ENCODE results near the gene CENPM. TPM values are rescaled to one million over a fixed set of nuclear protein-coding genes. Genes with fewer than 3 reads are reported as not detected.
"Not testable (repeated sequence)": the region's sequence is repeated elsewhere in the genome, so short reads cannot be mapped to it uniquely, and the experiment has no call there.

Gene CENPM
- total RNA-seq, 1 experiment from 2014 or later: 91.5 TPM

DNA sequence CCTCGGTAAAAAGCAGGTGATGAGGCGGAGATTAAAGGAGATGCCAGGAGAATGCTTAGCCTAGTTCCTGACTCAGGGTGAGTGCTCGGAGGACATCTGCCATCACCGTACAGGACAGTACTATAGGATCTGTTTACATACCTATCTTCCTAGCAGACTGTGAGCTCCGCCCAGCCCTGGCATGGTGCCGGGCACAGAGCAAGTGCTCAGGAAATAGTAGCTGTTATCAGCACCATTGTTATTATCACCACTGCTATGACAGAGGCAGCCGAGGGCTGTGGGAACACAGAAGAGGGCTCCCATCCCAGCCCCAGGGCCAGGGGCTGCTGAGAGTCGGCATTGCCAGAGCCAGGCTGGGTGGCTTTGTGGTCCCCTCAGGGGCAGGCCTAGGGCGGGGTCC is 21.6 kb upstream of the CENPM start:
- no peak for DNase-seq (ENCODE audit: low spot score)
- in situ Hi-C loops (cut with HindIII; ENCODE audit: low sequenced_read_pairs): no loop called here

DNA sequence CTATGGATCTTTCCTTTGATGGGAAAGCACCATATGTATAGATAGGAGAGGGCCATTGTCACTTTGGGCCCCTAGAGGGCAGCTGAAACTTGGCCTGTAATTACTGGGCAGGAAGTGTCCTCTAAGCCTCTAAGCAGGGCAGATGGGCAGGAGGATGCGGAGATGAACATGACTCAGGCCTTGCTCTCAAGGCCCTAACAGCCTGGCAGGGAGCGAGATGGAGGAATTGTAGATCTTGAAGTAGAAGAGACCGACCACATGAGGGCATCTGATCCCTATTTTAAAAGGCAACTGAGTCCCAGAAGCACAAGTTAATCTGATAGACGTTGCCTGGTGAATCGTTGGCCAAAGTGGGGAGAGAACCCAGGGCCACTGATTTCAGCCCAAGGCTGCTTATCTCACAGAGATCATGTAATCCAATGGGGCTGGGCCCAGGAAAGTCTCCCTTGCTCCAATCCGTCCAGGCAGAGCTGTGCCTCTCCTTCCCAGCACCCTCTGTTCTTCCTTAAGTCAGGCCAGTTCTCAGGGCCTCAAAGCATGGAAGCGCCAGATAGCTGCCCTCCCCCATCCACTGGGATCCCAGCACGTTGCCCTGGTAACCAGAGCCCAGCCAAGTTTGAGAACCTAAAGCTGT is 19.8 kb upstream of the CENPM start:
- DNase-seq (ENCODE audit: low spot score): peak; percentile 78
- in situ Hi-C loops (cut with HindIII; ENCODE audit: low sequenced_read_pairs): no loop called here

DNA sequence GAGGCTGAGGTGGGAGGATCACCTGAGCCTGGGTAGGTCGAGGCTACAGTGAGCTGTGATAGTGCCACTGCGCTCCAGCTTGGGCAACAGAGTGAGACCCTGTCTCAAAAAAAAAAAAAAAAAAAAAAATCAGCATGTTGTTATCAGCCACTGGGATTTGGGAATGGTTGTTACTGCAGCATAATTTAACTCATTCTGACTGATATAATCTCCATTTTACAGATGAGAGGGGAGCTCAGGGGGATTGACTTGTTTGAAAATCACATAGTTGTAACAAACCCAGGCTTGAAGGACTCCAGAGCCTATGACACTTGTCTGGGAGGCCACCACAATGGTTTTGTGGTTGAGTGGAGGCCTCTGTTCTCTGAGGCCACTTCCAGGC is 19.3 kb upstream of the CENPM start:
- in situ Hi-C loops (cut with HindIII; ENCODE audit: low sequenced_read_pairs): no loop called here
- no peak for DNase-seq (ENCODE audit: low spot score)

DNA sequence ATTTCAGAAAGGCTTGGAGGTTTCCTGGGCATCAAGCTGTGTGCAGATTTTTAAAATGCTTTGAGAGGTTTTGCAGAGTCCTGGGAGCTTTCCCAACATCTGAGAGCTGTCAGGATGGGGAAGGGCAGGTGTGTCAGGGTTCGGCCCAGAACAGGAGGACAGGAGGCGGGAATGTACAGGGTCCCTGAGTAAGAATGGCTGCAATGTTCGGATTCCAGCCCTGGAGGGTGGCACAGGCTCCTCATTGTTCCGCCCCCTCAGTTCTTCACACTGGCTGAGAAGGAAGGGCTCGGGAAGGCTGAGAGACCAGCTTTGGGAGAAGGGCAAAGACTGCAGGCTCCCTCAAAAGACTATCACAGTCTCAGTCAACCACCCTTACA is 17.1 kb upstream of the CENPM start:
- in situ Hi-C loops (cut with HindIII; ENCODE audit: low sequenced_read_pairs): no loop called here
- DNase-seq (ENCODE audit: low spot score): no peak

DNA sequence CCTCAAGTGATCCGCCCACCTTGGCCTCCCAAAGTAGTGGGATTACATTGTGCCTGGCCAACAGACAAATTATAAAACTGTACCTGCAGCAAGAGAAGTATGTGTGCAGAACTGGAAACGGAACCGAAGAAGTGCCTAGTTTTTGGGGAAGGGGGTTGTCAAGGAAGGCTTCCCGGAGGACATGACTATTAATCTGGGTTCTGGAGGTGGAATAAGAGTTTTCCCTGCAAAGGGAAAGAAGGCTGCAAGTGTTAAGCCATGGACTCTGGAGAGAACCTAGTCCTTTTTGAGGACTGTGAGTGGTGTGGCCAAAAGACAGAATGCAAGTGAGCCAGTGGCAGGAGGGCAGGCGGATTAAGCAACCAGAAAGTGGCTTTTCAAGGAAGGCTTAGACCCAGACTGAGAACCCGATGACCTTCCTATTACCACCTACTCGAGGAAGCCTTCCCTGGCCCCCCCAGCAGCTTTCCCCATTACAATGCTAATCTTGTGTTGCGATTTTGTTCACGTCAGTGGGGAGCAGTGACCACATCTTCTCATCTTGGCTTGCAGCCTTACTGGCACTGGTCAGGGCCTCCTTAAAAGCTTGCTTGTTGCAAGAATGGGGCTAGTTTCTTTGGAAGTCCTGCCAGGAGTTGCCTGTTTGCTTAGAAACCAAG is 16.6 kb upstream of the CENPM start:
- in situ Hi-C loops (cut with HindIII; ENCODE audit: low sequenced_read_pairs): no loop called here
- DNase-seq (ENCODE audit: low spot score): peak; percentile 59

DNA sequence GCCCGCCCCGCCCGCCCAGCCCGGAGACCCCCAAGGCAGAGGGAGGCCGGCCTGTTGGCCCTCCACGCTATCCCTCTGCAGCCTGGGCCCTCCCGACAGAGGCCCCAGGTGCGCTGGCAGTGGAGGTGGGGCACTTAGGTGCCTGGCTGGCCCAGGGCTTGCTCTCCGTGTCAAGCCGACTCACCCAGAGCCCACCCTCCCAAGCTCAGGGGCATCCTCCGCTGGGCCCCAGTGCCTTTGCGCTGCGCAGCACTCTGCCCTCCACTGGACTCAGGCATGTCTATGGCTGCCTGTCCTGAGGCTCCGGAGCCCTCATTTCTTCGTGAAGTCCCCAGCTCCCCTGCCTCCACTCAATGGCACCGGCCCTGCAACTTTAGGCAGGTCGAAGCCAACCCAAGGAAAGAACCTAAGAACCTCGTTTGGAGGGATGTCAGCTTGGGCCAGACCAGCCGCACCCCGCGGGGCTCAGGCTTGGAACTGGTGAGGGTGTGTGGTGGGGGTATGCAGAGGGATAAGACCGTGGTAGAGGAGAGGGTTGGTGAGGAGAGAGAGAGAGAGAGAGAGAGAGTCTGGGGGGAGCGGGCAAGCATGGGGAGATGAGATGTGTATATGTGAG is 11.1 kb upstream of the CENPM start:
- no peak for DNase-seq (ENCODE audit: low spot score)
- in situ Hi-C loops (cut with HindIII; ENCODE audit: low sequenced_read_pairs): no loop called here

DNA sequence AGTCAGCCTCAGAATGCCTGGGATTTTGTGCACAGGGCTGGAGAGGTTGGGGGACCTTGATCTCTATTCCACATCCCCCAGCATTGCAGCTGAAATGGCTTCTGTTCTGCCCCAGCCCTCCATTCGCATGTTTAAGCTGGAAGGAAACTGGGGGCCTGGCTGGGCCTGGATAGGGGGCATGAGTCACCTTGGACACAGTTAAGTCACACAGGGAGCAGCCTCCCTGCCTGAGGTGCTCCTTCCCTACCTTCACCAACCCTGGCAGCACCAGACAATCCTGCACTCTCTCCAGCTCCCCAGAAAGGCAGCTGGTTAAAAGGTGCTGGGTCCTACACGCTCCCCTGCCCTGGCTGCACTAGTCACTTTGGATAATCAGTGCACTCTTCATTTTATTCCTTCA is 5.8 kb upstream of the CENPM start:
- in situ Hi-C loops (cut with HindIII; ENCODE audit: low sequenced_read_pairs): no loop called here
- DNase-seq (ENCODE audit: low spot score): no peak

DNA sequence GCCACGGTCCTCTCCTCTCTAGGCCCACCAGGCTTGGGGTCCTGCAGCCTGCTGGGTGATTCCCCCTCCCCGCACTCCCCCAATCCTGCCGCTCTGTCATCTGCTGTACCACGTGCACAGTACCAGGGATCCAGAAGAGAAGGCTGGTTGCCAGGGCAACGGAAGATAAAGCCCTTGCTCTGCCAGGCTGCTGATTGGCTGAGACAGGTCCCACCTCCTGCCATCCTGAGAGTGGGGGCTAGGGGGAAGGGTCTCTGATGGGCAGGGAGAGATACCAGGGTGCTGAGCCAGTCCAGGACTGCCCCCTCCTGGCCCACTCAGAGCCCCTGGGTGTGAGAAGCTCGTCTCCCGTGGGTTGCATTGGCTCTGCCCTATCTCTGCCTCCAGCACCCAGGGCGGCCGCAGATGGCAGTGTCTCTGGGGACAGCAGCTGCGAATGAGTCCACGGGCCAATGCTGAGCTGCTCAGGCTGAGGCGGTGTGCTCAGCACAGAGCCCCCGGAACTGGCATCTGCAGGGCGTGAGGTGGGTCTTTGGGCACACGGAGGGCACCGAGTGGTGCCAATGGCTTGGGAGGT is 5.0 kb upstream of the CENPM start, which contains the start of gene SMIM45:
Gene SMIM45, plus strand, starts transcription at position 253 of the 577 bp plus-strand sequence.
- in situ Hi-C loops (cut with HindIII; ENCODE audit: low sequenced_read_pairs): no loop called here
- DNase-seq (ENCODE audit: low spot score): peak; percentile 97

DNA sequence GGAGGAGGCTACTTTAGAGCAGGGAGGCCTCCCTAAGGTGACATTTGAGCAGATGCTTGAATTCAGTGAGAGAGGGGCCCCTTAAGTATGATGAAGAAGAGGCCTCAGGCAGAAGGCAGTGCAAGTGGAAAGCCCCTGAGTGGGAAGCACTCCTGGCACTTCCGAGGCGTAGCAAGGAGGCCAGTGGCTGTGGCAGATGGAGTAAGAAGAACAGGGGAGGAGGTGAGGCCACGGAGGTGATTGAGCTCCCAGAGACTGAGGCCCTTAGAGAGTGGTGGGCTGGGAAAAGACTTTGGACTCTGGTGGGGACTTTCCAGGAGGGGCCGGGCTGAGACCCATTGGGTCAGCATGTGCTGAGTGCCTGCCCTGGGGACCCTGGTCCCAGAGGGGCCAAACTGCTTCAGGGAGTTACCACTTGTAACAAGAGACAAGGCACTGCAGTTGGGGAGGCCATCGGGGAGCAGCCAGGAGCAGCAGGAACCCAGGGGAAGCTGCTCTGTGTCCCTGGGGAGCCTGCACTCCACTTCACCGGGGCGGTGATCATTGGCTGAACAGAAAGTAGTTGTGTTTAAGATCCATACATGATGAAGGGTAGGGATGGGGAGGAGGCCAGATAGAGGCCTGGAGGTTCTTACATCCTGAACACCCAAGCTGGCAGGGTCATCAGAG is 2.5 kb upstream of the CENPM start:
- no peak for DNase-seq (ENCODE audit: low spot score)
- in situ Hi-C loops (cut with HindIII; ENCODE audit: low sequenced_read_pairs): no loop called here

DNA sequence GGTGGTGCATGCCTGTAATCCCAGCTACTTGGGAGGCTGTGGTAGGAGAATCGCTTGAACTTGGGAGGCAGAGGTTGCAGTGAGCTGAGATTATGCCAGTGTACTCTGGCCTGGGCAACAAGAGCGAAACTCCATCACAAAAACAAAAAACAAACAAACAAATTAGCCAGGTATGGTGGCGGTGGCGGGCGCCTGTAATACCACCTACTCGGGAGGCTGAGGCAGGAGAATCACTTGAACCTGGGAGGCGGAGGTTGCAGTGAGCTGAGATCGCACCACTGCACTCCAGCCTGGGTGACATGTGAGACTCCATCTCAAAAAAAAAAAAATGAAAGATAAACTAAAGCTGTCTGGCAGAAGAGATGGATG is 2.0 kb upstream of the CENPM start:
- in situ Hi-C loops (cut with HindIII; ENCODE audit: low sequenced_read_pairs); DNase-seq (ENCODE audit: low spot score): not testable (repeated sequence)

DNA sequence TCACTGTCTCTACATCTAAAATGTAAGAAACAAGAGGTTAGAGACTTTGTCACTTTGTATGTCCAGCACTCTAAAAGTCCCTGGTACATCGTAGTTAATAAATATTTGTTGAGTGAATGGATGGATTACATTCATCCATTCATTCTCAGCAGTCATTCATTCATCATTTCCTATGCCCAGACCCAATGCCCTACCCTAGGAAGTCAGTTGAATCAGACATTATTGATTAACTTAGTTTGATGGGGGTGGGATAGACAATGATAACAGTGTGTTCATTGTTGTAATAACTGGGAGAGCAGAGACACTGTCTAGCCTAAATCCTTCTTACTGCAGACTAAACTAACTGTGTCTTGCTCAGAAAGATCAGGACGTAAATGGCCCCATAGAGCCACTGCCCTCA is 1.2 kb upstream of the CENPM start:
- in situ Hi-C loops (cut with HindIII; ENCODE audit: low sequenced_read_pairs): no loop called here

DNA sequence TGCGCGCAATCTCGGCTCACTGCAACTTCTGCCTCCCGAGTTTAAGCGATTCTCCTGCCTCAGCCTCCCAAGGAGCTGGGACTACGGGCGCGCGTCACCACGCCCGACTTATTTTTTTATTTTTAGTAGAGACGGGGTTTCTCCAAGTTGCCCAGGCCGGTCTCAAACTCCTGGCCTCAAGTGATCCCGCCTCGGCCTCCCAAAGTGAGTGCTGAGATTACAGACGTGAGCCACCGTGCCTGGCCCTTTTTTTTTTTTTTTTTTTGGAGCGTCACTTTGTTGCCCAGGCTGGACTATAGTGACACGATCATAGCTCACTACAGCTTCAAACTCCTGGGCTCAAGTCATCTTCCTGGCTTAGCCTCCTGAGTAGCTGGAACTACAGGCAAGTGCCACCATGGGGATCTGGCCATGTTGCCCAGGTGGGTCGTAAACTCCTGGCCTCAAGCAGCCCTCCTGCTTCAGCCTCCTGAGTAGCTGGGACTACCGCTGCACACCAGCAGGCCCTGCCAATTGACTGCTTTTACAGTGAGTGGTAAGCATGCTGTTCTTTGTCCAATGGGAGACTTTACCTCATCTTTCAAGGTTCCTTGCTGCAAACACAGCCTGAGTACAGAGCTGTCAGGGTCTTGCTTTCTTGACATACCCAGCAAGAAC is 600 bp upstream of the CENPM start:
- no peak for DNase-seq (ENCODE audit: low spot score)
- in situ Hi-C loops (cut with HindIII; ENCODE audit: low sequenced_read_pairs): no loop called here

More for the DNA sequence above, 1.2 kb upstream of the CENPM start:
- DNase-seq (ENCODE audit: low spot score): no peak

DNA sequence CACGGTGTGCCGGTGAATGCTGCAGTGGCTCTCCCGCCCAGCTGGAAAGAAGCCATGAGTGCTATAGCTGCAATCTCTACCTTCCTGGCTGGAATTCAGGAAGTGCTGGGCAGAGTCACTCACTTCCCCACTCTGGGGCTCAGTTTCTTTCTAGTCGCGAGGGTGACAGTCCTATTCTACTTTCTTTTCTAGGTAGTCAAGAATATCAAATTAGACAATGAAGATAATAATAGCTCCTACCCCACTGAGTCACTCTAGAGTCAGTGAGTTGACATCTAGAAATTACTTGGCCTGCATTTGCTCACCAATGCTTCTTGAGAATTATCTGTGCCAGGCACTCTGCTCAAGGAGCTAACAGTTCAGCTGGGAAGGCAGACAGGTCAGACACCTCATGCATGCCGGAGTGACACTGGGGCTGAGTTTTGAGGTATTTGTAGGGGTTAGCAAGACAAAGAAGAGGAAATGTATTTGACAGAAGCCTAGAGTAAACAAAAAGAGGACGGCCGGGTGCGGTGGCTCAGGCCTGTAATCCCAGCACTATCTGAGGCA is 3.2 kb downstream of the CENPM start:
- in situ Hi-C loops (cut with HindIII; ENCODE audit: low sequenced_read_pairs): no loop called here
- no peak for DNase-seq (ENCODE audit: low spot score)

DNA sequence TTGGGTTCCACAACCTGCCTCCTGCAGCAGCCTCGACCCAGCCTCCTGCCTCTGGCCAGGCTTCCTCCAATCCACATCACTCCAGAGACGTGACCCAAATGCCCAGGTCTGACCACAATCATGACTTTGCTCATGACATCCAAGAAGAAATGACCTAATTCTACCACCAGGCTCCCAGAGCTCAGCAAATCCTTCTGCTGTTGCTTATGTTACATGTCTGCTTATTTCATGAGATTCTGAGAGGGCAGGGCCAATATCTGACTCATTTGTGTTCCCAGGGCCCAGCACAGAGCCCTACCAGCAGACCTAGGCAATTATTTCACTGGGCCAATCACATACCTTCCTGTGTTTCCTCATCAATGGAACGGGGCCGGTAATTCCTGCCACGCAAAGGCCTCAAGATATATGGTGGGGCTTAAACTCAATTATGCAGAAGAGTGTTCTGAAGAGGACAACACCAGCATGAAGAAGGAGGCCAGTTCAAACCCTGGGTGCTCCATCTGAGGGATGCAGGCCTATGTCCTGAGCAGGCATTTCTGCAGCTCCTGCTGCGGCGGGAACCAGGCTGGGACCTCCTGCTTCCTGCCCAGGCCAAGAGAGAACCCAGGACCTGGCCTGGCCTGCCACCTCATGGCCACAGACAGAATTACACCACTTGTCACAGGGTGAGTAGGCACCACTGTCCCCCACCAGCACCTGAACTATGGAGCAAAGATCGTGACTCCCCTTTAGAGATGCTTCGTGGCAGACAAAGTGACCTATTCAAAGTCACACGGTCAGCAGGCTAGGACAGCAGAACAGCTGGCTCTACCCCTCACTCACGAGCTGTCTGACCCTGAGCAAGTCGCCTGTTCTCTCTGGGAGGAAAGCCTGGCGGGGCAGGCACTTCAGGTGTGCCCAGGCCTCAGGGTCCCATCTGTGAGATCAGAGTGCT is 5.9 kb downstream of the CENPM start:
- in situ Hi-C loops (cut with HindIII; ENCODE audit: low sequenced_read_pairs): no loop called here
- peak; percentile 93 for DNase-seq (ENCODE audit: low spot score)

DNA sequence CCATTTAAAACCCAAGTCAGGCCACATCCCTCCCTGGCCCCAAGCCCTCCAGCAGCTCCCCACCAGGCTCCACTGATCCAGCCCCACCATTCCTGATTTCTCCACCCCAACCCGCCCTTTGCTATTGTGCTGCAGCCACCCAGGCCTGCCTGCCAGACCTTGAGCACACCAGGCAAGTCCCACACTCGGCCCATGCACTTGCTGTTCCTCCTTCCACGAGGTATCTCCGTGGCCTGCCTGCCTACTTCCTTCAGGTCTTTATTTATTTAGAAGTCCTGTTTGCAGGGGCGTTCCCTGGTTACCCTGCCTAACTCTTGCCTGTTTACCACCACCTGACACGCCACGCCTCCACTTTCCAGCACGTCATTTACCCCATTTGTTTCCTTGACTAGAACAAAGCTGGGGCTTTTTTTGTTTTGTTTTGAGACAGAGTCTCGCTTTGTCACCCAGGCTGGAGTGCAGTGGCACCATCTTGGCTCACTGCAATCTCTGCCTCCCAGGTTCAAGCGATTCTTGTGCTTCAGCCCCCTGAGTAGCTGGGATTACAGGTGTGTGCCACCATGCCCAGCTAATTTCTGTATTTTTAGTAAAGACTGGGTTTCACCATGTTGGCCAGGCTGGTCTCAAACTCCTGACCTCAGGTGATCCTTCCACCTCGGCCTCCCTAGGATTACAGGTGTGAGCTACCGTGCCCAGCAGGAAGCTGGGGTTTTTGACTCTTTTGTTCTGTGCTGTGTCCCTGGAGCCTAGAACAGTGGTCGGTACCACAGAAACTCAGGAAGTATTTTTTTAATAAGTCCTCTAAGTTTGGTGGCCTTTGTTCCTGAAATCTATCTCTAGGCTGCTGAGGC is 6.7 kb downstream of the CENPM start:
- in situ Hi-C loops (cut with HindIII; ENCODE audit: low sequenced_read_pairs): no loop called here

DNA sequence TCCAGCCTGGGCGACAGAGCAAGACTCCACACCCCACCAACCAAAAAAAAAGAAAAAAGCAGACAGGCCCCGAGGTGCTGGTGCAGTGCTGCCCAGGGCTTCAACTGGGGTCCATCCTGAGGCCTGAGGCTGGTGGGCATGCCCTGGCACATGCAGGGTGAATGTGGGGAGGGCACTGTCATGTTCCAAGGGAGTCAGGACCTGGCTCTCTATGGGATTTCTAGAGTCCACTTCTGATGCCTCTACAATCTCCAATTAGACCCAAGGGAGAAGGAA is 10.1 kb downstream of the CENPM start:
- no peak for DNase-seq (ENCODE audit: low spot score)
- in situ Hi-C loops (cut with HindIII; ENCODE audit: low sequenced_read_pairs): no loop called here

More for the DNA sequence above, 6.7 kb downstream of the CENPM start:
- DNase-seq (ENCODE audit: low spot score): no peak

DNA sequence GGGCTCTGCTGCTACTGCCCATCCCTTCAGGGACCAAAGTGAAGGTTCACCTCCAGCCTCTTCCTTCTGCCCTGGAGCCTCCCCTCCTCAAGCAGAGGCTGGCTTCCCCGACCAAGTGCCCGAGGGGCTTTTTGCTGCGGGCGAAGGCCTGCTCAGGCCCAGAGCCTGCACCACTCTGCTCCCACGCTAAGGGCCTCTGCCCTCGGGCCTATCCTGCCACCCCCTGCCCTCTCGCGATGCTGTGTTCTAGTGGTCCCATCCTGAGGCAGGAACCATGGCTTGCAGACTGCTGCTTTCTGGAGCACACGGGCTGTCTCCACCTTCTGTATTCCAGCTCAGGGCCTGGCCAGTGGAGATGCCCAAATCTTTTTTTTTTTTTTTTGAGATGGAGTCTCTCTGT is 11.4 kb downstream of the CENPM start:
- DNase-seq (ENCODE audit: low spot score): no peak
- in situ Hi-C loops (cut with HindIII; ENCODE audit: low sequenced_read_pairs): no loop called here

DNA sequence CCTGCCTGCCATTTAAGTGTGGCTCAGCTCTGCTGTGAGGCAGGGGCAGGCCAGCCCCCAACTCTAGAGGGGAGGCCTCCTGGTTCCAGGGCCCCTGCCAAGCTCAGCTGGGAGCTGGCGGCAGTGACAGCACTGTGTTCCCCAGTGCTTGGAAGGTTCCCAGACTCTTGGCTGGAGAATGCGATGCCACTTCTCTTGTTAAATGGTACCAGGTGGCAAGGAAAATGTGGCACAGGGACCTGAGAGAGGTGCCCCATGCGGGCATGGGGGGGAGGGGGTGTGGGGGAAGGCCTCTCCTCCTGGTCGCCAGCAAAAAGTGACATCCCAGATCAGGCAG is 12.0 kb downstream of the CENPM start:
- in situ Hi-C loops (cut with HindIII; ENCODE audit: low sequenced_read_pairs): no loop called here

More for the DNA sequence above, 12.0 kb downstream of the CENPM start:
- DNase-seq (ENCODE audit: low spot score): peak; percentile 97

All from G401 (cell line).